GM19463 (cell line): Measurements from ENCODE around the gene DRD5.
"Not testable (repeated sequence)": the region's sequence is repeated elsewhere in the genome, so short reads cannot be mapped to it uniquely, and the experiment has no call there.

Experiments
- ATAC-seq: cut with Tn5 transposase; IDR thresholded peaks from one replicate; pipeline ENCODE4 v1.9.1; 2021; ENCODE audit warnings: mild to moderate bottlenecking, moderate library complexity; ENCODE audit not compliant: unreplicated experiment

The DRD5 gene

DNA sequence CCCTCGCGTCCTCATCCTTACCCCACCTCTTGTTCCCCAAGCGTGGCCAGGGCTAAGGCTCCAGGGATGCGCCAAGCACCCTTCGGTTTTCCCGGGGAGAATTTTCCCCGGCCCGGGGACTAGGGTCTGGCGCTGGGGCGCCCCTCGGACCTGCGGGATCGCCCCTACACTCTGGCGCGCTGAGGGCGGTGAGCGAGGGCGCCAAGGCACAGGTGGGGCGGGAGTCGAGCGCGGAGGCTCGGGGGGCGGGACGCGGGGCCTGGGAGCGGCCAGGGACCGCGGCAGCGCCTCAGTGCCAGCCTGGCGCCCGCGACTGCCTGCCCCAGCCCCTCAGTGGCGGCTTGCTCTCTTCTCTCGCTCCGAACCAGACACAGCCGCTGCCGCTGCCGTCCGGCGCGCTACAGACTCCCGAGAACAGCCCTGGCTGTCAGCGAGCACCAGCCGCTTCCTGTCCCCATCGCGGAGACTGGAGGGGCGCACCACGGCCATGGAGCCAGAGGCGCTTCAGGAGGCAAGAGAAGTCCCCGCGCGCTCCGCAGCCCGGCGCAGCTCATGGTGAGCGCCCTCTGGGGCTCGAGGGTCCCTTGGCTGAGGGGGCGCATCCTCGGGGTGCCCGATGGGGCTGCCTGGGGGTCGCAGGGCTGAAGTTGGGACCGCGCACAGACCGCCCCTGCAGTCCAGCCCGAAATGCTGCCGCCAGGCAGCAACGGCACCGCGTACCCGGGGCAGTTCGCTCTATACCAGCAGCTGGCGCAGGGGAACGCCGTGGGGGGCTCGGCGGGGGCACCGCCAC lies at the start of gene DRD5:
Gene DRD5 (plus strand): TSS at position 292 of the 793 bp plus-strand sequence. CDS start 396 bp downstream, at position 688.
- ATAC-seq: no peak

DNA sequence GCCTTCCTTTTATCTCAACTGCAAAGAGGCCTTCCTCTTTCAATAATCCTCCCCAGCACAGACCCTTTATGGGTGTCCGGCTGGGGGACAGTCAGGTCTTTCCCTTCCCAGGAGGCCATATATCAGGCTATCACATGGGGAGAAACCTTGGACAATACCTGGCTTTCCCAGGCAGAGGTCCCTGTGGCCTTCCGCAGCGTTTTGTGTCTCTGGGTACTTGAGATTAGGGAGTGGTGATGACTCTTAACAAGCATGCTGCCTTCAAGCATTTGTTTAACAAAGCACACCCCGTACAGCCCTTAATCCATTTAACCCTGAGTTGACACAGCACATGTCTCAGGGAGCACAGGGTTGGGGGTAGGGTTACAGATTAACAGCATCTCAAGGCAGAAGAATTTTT lies 49.2 kb upstream of the DRD5 start:
- ATAC-seq: not testable (repeated sequence)

DNA sequence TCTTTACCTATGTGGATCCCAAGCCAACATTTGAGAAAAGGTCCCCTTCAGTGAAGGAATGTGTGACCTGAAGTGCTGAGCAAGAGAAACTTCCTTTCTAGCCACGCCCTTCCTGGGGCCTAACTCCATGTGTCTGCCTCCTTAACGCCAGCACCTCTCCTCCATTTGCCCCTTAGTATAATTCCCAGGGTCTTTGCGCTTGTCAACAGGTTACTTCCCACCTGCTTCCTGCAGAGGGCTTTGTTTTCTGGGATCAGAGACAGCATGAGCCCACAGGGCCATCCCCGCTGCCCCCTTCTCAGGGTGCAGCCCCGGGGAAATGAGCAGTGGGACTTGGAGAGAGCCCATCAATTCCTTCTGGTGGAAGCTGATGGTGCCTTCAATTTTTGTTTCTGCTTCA lies 45.9 kb upstream of the DRD5 start:
- no peak for ATAC-seq

DNA sequence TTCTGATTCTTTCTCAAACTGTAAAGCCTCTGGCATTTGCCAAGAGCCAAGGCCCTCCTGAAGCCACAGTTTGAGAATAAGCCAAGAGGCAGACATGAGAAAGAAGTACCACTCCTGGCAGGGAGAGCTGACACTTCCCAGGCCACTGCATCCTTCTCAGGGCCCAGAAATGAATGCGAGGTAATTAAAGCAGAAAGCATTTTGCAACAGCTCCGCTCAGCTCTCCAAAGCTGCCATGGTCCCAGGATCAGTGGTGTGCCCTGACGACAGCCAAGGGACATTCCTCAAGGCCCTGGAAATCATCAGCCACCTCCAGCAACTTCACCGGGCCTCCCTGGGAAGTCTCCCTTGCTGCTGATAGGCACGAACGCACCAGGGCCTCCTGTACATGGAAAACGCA lies 44.2 kb upstream of the DRD5 start:
- not testable (repeated sequence) for ATAC-seq

DNA sequence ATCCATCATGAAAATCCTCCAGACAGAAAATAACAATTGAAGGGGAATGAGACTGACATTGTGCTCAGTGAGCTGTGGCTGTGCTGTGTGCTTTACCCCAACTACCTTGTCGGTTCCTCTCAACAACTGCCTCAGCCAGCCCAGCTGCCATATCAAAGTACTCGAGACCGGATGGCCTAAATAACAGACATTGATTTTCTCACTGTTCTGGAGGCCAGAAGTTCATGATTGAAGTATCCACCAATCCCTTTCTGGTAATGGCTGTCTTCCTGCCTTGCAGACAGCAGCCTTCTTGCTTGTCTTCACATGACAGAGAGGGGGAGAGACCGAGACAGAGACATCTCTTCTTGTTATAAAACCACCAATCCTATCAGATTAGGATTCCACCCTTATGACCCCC lies 37.6 kb upstream of the DRD5 start:
- not testable (repeated sequence) for ATAC-seq

DNA sequence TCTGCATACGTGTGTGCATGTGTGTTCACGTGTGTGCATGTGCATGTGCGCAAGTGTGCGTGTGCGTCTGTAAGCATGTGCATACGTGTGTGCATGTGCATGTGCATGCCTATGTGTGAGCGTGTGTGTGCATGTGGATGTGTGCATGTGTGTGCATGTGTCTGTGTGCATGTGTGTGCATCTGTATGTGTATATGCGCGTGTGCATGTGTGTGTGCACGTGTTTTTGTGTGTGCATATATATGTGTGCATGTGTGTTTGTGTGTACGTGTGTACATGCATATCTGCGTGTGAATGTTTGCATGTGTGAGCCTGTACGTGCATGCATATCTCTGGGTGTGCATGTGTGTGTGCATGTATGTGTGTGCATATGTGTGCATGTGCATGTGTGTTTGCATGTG lies 35.7 kb upstream of the DRD5 start:
- ATAC-seq: no peak

DNA sequence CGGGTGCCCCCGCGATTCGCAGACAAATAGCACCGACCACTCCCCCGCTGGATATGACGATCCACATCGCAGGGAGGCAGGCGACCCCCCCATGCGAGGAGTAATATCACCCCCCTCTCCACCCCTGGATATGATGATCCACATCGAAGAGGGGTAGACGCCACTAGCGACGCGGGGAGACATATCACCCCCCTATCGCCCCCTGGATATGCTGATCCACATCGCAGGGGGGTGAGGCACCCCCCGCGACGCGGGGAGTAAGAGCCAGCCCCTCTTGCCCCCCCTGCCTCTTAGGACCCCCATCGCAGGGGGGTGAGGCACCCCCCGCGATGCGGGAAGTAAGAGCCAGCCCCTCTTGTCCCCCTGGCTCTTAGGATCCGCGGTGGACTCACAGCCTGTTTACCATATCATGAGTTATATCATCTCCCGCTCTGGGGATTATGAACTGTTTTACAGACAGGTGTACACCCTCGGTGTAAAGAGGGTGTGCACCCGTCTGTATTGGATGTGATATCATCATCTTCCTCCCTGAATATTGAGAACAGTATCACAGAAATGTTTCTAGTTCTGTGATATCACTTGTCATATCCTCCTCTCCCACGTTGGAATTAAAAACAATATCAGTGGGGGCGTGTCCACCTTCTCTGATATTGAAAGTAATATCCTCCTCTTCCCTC lies 22.7 kb upstream of the DRD5 start:
- ATAC-seq: no peak

DNA sequence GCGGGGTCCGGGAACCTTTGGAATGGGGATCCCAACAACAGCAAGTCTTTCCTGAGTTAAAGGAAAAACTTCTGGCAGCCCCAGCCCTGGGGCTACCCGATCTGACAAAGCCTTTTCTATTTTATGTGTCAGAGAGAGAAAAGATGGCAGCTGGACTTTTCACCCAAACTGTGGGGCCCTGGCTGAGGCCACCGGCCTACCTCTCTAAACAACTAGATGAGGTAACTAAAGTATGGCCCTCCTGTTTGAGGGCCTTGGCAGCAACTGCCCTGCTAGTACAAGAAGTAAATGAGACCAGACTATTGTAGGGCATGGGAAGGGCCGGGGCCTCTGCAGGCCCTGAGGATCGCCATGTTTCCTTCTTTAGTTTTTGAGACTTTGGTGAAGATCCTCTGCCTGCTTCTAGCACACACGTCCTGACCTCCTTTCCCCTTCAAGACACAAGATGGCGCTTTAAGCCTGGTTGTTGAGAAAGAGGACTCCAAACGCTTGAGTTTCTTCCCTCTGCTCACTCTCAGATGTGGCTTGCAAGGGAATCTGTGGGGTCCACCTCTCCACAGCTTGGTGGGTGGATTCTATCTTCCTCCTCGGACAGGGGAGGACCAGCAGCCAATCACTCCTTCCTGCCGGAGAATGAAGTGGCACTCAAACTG lies 18.5 kb upstream of the DRD5 start:
- no peak for ATAC-seq

DNA sequence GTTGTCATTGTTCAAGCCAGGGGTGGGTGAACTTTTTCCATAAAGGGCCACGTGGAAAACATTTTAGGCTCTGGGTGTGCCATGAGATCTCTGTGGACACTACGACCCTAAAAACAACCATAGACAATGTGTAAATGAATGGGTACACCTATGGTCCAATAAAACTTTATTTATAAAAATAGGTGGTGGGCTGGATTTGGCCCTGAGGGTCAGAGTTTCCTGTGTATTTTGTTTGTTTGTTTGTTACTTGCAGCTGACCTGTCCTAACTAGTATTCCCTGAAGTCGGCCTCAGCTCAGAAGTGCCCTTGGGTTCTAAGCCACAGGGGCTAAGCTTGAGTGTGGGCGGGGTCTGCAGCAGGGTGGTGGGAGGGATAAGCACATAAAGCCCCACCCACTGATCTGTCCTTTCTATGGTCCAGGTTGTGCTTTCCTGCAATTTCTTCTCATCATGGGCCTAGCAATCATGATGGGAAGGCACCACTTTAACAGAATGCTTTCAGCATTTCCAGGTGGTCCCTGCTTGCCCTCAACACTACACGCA lies 17.2 kb upstream of the DRD5 start:
- ATAC-seq: no peak

DNA sequence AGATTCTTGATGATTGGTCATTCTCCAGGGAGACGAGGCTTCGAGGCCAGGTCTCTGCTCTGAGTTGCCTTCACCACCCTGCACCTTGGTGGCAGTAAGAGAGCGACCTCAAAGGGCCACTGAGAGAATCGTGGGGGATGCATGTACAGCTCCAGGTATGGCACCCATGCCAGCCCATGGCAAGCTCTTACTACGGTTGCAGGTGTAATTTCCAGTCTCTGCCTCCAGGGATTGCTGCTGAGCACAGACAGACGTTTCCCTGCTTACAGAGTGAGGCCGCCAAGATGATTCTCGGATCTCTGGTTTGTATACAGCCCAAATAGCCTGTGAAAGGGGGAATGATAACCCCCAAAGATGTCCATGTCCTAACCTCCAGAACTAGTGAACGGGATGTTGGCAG lies 16.3 kb upstream of the DRD5 start:
- no peak for ATAC-seq

DNA sequence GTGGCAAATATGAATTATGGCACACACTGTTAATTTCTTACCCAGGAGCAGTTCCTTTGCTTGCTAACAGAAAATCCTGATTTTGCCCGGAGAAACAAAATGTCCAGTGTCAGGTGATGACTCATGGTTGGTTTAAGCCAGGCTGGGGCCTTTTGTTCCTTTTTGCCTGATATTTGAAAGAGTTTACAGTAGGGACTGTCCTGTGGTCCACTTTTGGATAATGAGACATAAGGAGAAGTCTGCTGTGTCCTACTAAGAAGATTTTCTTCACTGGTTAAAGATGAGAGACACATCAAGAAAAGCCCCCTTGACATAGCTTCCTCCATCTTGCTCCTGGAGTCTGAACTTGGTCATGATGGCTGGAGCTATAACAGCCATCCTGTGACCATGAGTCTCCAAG lies 12.1 kb upstream of the DRD5 start:
- no peak for ATAC-seq

DNA sequence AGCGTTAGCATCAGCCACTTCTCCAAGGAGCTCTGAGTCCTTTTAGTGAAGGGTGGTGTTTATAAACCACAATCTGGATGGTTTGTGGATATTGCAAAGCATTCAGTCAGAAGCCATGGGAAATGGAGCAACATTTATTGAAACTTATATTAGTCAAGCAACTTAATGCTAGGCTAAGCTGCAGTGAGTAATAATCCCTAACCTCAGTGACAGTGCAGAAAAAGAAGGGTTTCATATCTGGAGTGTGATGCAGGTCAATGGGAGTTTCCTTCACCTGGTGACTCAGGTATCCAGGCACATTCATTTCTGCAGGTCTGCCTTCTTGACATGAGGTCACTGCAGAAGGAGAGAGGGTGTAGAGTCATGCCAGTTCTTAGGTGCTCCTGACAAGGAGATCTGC lies 10.4 kb upstream of the DRD5 start:
- no peak for ATAC-seq

DNA sequence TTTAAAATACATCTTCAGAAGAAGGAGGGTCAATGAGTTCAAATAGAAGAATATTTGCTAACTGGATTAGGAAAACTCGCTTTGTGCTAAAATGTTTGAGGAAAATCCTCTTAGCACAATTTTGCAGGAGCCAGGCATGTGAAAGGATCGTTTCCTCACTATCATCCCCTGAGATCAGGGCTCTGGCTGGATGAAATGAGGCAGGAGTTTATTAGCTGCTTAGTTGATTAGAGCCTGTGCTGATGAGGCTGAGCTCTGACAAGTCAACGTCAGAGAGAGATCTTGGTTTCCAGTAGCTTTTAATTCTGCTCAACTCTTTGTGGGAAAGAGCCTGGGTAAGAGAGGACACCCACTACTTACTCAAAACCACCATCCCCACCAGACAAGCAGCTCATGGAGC lies 8.0 kb upstream of the DRD5 start:
- ATAC-seq: no peak

DNA sequence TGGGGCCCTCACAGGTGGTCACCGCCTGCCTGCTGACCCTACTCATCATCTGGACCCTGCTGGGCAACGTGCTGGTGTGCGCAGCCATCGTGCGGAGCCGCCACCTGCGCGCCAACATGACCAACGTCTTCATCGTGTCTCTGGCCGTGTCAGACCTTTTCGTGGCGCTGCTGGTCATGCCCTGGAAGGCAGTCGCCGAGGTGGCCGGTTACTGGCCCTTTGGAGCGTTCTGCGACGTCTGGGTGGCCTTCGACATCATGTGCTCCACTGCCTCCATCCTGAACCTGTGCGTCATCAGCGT lies 652 bp downstream of the DRD5 start:
- ATAC-seq: no peak

DNA sequence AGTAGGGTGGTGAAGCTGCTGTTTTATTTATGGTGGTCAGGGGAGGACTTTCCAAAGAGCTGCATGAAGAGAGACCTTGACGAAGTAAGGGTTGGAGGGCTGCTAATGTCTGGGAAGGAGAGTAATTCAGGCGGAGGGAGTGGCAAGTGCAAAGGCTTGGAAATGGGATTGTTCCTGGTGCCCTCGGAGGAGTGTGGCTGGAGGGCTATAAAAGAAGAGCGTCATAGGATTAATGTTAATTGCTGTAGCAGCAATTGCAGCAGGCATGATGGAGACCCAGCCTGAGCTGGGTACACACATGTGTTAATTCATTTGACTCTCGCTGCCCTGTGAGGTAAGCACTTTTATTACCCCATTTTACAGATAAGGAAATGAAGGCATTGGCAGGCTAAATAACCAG lies 4.5 kb downstream of the DRD5 start:
- ATAC-seq: not testable (repeated sequence)

DNA sequence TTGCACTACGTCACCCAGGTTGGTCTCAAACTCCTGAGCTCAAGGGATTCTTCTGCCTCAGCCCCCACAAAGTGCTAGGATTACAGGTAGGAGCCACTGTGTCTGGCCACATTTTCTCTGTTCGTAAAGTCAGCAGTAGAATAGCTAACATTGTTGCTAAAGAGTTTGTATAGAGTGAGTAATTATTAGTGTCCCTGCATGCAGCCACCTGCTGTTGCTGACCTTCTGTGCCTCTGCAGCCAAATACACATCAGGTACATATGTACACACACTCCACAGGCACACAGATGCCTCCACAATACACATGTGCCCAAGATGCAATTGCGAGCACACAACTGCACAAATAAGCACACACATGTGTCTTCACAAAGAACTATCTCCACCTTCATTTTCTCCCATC lies 10.9 kb downstream of the DRD5 start:
- no peak for ATAC-seq

DNA sequence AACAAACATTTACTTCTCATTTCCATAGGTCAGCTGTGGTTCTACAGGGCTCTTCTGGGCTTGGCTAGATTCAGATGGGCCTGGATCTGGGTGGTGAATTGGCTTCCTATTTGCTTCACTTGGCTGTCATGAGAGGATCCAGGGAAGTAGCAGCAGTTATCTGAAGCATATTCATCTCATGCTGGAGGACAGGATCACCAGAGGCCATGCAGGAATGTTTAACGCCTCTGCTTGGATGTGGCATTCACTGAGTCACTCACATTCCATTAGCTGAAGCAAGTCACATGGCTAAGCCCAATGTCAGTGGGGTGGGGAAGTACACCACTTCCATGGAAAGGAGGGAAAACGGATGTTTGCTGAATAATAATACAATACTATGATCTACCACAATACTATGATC lies 15.2 kb downstream of the DRD5 start:
- not testable (repeated sequence) for ATAC-seq

DNA sequence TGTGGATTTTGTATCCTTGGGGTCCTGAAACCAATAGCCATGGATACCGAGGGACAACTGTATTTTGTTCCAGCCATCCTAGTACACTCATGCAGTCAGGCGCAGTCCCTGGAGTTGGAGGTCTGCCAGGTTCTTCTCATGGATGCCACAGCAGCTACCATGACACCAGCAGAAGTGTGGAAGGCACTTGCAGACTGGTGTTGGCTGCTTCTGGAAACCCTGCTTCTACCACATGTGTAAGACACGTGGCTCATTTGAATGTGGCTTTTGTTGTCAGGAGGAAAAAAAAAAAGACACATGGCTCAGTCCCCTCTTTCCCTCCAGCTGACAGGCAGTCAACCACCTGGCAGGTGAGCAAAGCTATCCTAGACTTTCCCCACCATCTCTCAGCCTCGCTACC lies 19.4 kb downstream of the DRD5 start:
- no peak for ATAC-seq

DNA sequence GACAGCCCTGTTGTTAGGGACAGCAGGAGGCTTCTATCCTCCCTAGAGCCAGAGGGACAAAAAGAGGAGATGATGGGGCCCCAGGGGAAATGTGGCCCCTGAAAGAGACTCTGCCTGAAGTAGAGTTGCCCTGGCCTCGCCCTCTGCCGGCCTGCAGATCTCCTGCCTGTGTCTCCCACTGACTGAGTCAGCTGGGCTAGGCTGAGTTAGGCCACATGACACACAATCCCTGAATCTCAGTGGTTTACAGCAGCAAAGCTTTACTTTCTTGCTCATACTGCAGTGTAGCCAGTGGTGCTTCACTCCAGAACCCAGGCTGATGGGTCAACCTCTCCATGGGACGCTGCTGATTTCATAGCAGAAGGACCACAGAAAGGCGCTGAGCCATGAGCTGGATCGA lies 23.5 kb downstream of the DRD5 start:
- no peak for ATAC-seq

DNA sequence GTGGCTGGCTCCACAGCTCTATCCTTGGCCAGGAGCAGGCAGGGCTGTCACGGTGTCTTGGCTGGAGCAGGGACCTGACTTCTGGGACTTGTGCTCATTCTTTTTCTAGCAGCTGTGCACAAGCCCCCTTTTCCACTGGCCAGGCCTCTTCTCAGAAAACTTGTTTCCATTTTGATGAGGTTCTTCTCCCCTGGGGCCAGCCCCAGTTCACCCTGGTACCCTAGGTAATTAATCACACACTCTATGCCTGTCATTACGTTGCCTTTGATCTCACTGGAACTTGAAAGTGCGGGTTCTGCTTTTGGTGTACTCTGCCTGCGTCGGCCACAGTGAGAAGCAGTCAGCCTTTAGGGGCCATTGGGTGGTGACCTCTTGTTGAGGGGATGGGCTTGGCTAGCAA lies 26.6 kb downstream of the DRD5 start:
- no peak for ATAC-seq

DNA sequence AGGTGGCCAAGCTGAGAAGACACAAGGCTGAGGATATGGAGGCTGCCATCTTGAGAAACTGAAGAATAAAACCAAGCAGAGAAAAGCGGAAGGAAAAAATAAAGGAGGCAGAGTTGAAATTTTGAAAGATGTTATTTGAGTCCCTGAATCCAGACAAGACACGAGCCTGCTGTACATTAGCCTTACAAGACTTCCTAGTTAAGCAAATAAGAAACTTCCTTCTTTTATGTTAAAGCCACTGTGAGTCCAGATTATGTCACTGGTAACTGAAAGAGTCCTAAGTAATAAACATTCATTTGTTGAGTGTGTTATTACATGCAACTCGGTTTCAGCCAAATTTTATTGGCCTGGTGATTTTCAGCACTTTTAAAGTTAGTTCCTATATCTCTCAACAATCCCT lies 30.4 kb downstream of the DRD5 start:
- ATAC-seq: no peak
